Skeletal muscle satellite cell (primary cell): ENCODE results near the gene EBF3. TPM values are rescaled to one million over a fixed set of nuclear protein-coding genes. Genes with fewer than 3 reads are reported as not detected.

ENCODE experiments used
- H3K27me3 ChIP-seq: 2 replicates; pipeline ENCODE4 v1.7.0; 2013; ENCODE audit warnings: low read length; ENCODE audit not compliant: control insufficient read depth, insufficient read depth
- H3K36me3 ChIP-seq: 2 replicates; pipeline ENCODE4 v1.7.0; 2013; ENCODE audit warnings: mild to moderate bottlenecking, control low read depth, low read length; ENCODE audit not compliant: insufficient read depth
- H3K4me1 ChIP-seq: 2 replicates; pipeline ENCODE4 v1.7.0; 2013; ENCODE audit warnings: low read length; ENCODE audit not compliant: control insufficient read depth, insufficient read depth
- H3K4me2 ChIP-seq: 2 replicates; pipeline ENCODE4 v1.7.0; 2013; ENCODE audit warnings: mild to moderate bottlenecking, low read length
- H3K4me3 ChIP-seq: 2 replicates; pipeline ENCODE4 v1.7.0; 2013; ENCODE audit warnings: low read length
- H3K9ac ChIP-seq: 2 replicates; pipeline ENCODE4 v1.7.0; 2013; ENCODE audit warnings: mild to moderate bottlenecking, low read depth, low read length, moderate library complexity
- H3K9me3 ChIP-seq: replicated peaks from 2 replicates; pipeline ENCODE4 v1.7.0; 2013; ENCODE audit warnings: mild to moderate bottlenecking, control low read depth, low read length
- total RNA-seq: library from RNA; depleted of rRNA; stranded (reverse); fragments of >200 nt; gene quantifications from 2 replicates; pipeline ENCODE4 v1.2.3, GENCODE V29; 2012; rRNA removed

Gene EBF3, protein sequence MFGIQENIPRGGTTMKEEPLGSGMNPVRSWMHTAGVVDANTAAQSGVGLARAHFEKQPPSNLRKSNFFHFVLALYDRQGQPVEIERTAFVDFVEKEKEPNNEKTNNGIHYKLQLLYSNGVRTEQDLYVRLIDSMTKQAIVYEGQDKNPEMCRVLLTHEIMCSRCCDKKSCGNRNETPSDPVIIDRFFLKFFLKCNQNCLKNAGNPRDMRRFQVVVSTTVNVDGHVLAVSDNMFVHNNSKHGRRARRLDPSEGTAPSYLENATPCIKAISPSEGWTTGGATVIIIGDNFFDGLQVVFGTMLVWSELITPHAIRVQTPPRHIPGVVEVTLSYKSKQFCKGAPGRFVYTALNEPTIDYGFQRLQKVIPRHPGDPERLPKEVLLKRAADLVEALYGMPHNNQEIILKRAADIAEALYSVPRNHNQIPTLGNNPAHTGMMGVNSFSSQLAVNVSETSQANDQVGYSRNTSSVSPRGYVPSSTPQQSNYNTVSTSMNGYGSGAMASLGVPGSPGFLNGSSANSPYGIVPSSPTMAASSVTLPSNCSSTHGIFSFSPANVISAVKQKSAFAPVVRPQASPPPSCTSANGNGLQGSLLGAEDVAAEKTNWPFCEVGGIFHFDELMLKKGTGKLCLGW
- 12.9 and 16.2 TPM in 2 replicates for total RNA-seq

DNA sequence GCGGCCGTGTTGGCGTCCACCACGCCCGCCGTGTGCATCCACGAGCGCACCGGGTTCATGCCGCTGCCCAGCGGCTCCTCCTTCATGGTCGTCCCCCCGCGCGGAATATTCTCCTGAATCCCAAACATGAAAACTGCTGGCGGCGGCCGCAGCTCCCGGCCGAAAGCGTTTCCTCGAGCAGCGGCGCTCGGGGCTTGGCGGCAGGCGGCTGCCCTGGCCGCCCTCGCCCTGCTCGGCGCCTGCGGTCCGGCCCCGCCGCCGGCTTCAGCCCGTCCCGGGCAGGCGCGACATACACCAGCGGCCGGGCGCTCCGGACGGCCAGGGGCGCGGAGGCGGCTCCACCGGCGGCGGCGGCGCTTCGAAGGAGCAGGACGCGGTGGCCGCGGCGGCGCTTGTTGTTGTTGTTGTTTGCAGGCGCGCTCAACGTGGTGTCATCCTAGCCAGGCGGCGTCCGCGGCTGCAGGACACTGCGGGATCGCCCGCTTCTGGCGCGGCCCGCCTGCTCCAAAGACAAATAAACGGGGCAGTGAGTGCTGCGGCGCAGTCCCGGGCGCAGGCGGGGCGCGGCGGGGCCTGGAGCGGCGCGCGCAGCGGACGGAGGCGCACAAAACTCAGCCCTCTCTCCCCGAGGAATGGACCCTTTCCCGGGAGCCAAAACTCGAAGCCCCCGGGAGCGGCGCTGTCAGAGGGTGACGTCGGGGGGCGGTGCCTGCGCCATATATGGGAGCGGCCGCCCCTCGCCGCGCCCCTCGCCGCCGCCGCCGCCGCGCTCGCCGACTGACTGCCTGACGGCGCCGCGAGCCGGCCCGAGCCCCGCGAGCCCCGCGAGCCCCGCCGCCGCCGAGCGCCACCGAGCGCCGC lies at the start of gene EBF3:
Gene EBF3, minus strand, starts transcription at position 634 of the 861 bp plus-strand sequence. Its CDS starts 506 bp downstream, at position 128.
- H3K4me2 ChIP-seq = peak within 1 kb of the TSS; percentile 78
- H3K4me1 ChIP-seq = peaks cover 18% of the 10 kb centered on the region
- peaks cover 51% of the 10 kb centered on the region for H3K27me3 ChIP-seq
- H3K4me3 ChIP-seq = peak within 1 kb of the TSS; percentile 90
- peak within 1 kb of the TSS; percentile 89 for H3K9ac ChIP-seq
- H3K9me3 ChIP-seq = no peaks in the 10 kb centered on the region
- H3K36me3 ChIP-seq = peaks cover 9% of the 10 kb centered on the region

DNA sequence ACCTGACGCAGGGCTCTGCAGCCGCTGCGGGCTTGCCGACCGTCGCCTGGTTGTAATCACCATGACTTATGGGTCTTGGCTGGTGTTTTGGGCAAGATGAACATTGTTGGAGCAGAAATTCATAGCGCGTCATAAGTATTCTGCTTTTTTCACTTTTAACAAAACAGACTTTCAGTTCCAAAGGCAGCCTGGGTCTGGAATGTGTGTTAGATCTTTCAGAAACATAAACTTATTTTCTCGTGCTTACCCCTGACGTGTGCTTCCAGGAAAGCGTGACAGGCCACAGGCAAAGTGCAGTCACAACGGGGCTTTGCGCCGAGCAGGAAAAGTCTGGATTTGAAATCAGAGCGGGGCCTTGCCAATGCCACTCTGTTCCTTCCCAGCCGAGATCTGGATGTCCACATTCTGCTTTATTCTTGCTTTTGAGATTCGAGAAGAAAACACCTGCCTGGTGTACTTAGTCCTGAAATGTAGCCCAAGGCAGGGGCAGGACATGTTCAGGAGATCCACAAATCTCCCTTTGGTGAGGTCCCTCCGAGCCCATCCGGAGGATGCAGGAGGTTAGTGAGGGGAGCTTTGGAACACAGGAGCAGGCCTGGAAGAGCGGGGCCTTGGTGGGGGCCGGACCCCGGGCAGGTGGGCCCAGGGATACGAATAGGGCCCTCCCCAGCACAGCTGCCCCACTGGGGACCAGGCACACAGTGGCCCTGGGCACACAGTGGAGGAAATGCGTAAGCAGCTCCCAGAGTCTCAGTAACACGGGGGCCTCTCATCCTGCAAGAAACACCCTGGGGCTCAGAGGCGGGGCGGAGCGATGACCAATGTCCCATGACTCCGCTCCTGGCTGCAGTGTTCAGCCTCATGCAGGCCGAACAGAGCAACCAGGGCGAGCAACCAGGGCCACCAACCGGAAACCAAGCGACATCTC lies 49.5 kb upstream of the EBF3 start:
- peaks cover 9% of the 10 kb centered on the region for H3K27me3 ChIP-seq
- H3K9ac ChIP-seq = no peak overlapping the region
- peaks cover 6% of the 10 kb centered on the region for H3K4me1 ChIP-seq
- H3K36me3 ChIP-seq = no peaks in the 10 kb centered on the region
- H3K4me2 ChIP-seq = no peak overlapping the region
- no peak overlapping the region for H3K4me3 ChIP-seq
- no peaks in the 10 kb centered on the region for H3K9me3 ChIP-seq

GRCh38 chr10:130012129-130012528 lies 48.1 kb upstream of the EBF3 start:
- Histone ChIP-seq H3K4me1 (no peaks in the 10 kb centered on the region), H3K4me2 (no peak overlapping the region), H3K9ac (no peak overlapping the region), H3K9me3 (no peaks in the 10 kb centered on the region), H3K4me3 (no peak overlapping the region), H3K36me3 (no peaks in the 10 kb centered on the region), H3K27me3 (peaks cover 11% of the 10 kb centered on the region)

GRCh38 chr10:130010653-130011052 lies 46.6 kb upstream of the EBF3 start:
- no peak overlapping the region for H3K9ac ChIP-seq
- no peaks in the 10 kb centered on the region for H3K4me1 ChIP-seq
- H3K4me3 ChIP-seq = no peak overlapping the region
- H3K9me3 ChIP-seq = no peaks in the 10 kb centered on the region
- no peak overlapping the region for H3K4me2 ChIP-seq
- peaks cover 24% of the 10 kb centered on the region for H3K27me3 ChIP-seq
- no peaks in the 10 kb centered on the region for H3K36me3 ChIP-seq

DNA sequence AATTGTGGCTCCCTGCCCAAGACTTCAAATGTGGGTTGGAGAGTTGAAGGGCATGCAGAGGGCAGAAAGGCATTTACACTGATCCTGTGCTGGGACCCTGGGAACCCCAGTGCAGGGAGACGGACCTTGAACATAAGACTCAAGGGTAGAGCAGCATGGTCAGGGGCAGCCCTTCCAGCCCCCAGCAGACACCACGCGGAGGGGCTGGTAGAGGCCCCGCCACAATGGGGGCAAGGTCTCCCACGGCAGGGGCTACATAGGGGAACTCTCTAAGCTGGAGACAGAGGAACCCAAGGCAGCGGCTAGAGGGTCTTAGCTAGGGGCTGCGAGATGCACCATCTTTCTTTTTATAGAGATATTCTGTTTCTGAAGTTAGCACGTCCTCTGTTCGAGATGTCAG lies 45.2 kb upstream of the EBF3 start:
- no peaks in the 10 kb centered on the region for H3K36me3 ChIP-seq
- H3K4me3 ChIP-seq = no peak overlapping the region
- H3K4me1 ChIP-seq = no peaks in the 10 kb centered on the region
- no peak overlapping the region for H3K9ac ChIP-seq
- peaks cover 34% of the 10 kb centered on the region for H3K27me3 ChIP-seq
- no peak overlapping the region for H3K4me2 ChIP-seq
- no peaks in the 10 kb centered on the region for H3K9me3 ChIP-seq

DNA sequence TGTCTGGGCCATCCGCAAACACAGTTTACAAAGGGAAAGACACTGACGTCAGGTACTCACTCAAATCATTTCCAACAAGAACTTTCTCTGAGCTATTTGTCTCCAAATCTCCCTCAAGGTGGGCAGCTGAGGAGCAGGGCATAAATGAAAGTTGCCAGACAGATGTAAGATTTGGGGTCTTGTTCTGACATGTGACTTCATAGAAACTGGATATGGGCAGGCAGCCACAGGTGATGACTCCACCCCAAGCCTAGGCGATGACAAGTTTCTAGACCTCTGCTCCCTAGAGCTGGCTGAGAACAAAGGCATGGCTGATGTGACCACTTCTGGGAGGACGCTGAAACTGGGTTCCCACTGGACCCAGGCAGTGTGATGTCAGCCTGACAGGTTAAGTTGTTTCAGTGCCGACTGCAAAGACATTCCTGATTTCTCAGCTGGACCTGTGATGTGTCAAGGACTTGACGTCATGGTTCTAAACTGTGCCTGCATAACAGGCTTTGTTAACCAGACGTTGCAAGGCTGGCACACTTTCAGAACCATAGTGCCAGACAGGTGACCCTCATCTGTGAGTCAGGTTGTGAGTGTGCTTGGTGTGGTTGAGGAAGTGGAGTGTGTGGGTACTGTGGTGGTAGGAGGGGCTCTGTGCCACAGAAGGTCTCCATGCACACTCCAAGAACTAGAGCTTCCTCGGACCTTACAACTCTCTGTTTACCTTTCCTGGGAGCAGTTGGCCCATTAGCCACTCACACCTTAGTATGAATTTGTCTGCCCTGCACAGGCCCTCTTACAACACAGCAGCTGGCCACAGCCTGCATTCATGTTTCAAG lies 39.9 kb upstream of the EBF3 start:
- Histone ChIP-seq H3K4me1 (no peaks in the 10 kb centered on the region), H3K4me2 (no peak overlapping the region), H3K27me3 (peaks cover 38% of the 10 kb centered on the region), H3K36me3 (no peaks in the 10 kb centered on the region), H3K9me3 (no peaks in the 10 kb centered on the region), H3K9ac (no peak overlapping the region), H3K4me3 (no peak overlapping the region)

DNA sequence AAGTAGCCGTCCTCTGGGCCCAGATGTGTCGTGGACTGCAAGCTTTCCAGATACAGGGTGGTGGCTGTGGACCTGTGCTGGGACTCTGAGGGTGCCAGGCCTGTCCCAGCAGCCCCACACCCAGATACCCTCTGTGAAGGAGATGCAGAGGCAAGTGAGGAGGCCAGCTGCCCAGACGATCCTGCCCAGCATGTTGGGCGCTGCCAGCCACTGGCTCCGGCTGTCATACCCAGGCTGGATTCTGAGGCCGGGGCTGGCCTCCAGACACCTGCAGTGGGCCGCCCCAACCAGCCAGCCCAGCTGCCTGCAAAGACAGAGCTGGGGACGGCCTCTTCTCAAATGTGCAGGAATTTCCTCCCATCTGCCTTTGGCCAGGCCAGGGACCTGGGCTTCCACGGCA lies 39.1 kb upstream of the EBF3 start:
- no peaks in the 10 kb centered on the region for H3K36me3 ChIP-seq
- no peaks in the 10 kb centered on the region for H3K9me3 ChIP-seq
- H3K4me2 ChIP-seq = no peak overlapping the region
- H3K27me3 ChIP-seq = peaks cover 38% of the 10 kb centered on the region
- no peaks in the 10 kb centered on the region for H3K4me1 ChIP-seq
- H3K9ac ChIP-seq = no peak overlapping the region
- no peak overlapping the region for H3K4me3 ChIP-seq

- H3K4me1 ChIP-seq = no peaks in the 10 kb centered on the region
- H3K9me3 ChIP-seq = no peaks in the 10 kb centered on the region
- H3K4me2 ChIP-seq = no peak overlapping the region
- H3K9ac ChIP-seq = no peak overlapping the region
- H3K27me3 ChIP-seq = peaks cover 38% of the 10 kb centered on the region
- no peaks in the 10 kb centered on the region for H3K36me3 ChIP-seq
- no peak overlapping the region for H3K4me3 ChIP-seq
Measured at GRCh38 chr10:130002606-130003005, 38.5 kb upstream of the EBF3 start.

DNA sequence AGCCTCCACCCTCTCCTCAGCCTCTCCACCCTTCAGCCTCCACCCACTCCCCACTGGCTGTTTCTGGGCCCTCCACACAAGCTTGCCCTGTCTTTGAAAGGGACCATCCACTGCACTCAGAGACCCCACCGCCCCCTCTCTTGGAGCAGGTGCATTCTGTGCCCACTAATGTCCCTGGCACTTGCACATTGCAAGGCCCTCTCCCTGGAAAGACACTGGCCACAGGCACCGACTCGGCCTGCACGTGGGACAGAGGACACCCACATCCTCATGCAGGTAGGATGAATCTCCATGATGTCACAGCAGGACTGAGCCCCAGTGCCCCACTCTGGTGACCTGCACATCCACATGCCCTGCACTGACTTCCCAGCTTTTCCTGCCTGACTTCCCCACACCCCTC lies 36.8 kb upstream of the EBF3 start:
- no peaks in the 10 kb centered on the region for H3K36me3 ChIP-seq
- no peak overlapping the region for H3K4me2 ChIP-seq
- no peaks in the 10 kb centered on the region for H3K4me1 ChIP-seq
- H3K9me3 ChIP-seq = no peaks in the 10 kb centered on the region
- H3K4me3 ChIP-seq = no peak overlapping the region
- H3K27me3 ChIP-seq = peaks cover 29% of the 10 kb centered on the region
- no peak overlapping the region for H3K9ac ChIP-seq

DNA sequence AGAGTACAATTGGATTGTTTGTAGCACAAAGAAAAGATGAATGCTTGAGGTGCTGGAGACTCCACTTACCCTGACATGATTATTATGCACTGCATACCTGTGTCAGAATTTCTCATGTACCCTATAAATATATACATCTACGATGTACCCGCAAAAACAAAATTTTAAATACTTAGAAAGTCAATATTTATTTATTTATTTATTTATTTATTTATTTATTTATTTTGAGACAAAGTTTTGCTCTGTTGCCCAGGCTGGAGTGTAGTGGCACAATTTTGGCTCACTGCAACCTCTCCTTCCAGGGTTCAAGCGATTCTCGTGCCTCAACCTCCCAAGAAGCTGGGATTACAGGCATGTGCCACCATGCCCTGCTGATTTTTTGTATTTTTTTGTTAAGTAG lies 35.1 kb upstream of the EBF3 start:
- Histone ChIP-seq H3K4me1 (no peaks in the 10 kb centered on the region), H3K4me2 (no peak overlapping the region)

More for the DNA sequence above, 35.1 kb upstream of the EBF3 start:
- Histone ChIP-seq H3K9ac (no peak overlapping the region), H3K36me3 (no peaks in the 10 kb centered on the region), H3K4me3 (no peak overlapping the region), H3K9me3 (no peaks in the 10 kb centered on the region), H3K27me3 (peaks cover 15% of the 10 kb centered on the region)
